SU-DHL-6 (cell line): ENCODE results near the gene TIMP1.

ENCODE experiments used
- H2AFZ ChIP-seq: fragments of 200-600 bp; sonication (generic); 2 replicates; pipeline ENCODE4 v1.6.1; 2014; ENCODE audit warnings: low read depth, mild to moderate bottlenecking, moderate library complexity, mixed read lengths, antibody characterized with exemption, low read length; ENCODE audit not compliant: severe bottlenecking
- H3F3A ChIP-seq: fragments of 200-600 bp; shearing (Covaris generic); 2 replicates; pipeline ENCODE4 v1.6.0; 2016; ENCODE audit warnings: antibody characterized with exemption, mild to moderate bottlenecking; ENCODE audit not compliant: insufficient read depth
- H3K27ac ChIP-seq: fragments of 200-600 bp; sonication (generic); 2 replicates; pipeline ENCODE4 v1.5.1; 2016; ENCODE audit warnings: low read depth, mild to moderate bottlenecking, low read length, moderate library complexity, mixed read lengths
- H3K27me3 ChIP-seq: fragments of 200-600 bp; sonication (generic), shearing (Covaris generic); 2 replicates; pipeline ENCODE4 v1.6.0; 2014; ENCODE audit warnings: mild to moderate bottlenecking, low read length
- H3K36me3 ChIP-seq: fragments of 200-600 bp; sonication (generic); 2 replicates; pipeline ENCODE4 v1.6.1; 2014; ENCODE audit warnings: mild to moderate bottlenecking, low read length, mixed read lengths
- H3K4me2 ChIP-seq: fragments of 300-600, 200-600 bp; shearing (Covaris generic), sonication (generic); 2 replicates; pipeline ENCODE4 v1.6.0; 2014; ENCODE audit warnings: low read length, low read depth, mild to moderate bottlenecking; ENCODE audit not compliant: poor library complexity, severe bottlenecking
- H3K4me3 ChIP-seq: fragments of 200-600 bp; sonication (generic); 2 replicates; pipeline ENCODE4 v1.5.1; 2014; ENCODE audit warnings: antibody characterized with exemption, low read length, mild to moderate bottlenecking, mixed read lengths; ENCODE audit not compliant: insufficient read depth, poor library complexity, severe bottlenecking
- H3K79me2 ChIP-seq: fragments of 200-600 bp; sonication (generic); 2 replicates; pipeline ENCODE4 v1.6.1; 2014; ENCODE audit warnings: mild to moderate bottlenecking, low read length, moderate library complexity; ENCODE audit not compliant: insufficient read depth
- H3K9ac ChIP-seq: fragments of 200-600 bp; sonication (generic); 2 replicates; pipeline ENCODE4 v1.7.0; 2014; ENCODE audit warnings: mild to moderate bottlenecking, low read length
- H3K9me2 ChIP-seq: fragments of 200-600 bp; sonication (generic); replicated peaks from 2 replicates; pipeline ENCODE4 v1.6.1; 2014; ENCODE audit warnings: low read length; ENCODE audit not compliant: insufficient read depth
- H3K9me3 ChIP-seq: fragments of 200-600 bp; sonication (generic); 2 replicates; pipeline ENCODE4 v1.6.1; 2014; ENCODE audit warnings: low read length, mixed read lengths; ENCODE audit not compliant: insufficient read depth
- H4K20me1 ChIP-seq: fragments of 200-600 bp; sonication (generic); 2 replicates; pipeline ENCODE4 v1.6.1; 2014; ENCODE audit warnings: low read depth, mild to moderate bottlenecking, antibody characterized with exemption, low read length, moderate library complexity, mixed read lengths
- CTCF ChIP-seq: fragments of 200-600 bp; sonication (generic); IDR thresholded peaks from one replicate; pipeline ENCODE4 v1.5.1; 2017; ENCODE audit warnings: antibody characterized with exemption, mild to moderate bottlenecking, low read length, moderate library complexity; ENCODE audit not compliant: insufficient read depth, poor library complexity, severe bottlenecking
- EZH2phosphoT487 ChIP-seq: fragments of 200-600 bp; sonication (generic), shearing (Covaris generic); conservative IDR thresholded peaks from 2 replicates; pipeline ENCODE4 v1.6.1; 2018; ENCODE audit warnings: mild to moderate bottlenecking, antibody characterized with exemption, low read length, moderate library complexity, mixed read lengths

TIMP1 gene

GRCh38 chrX:47581731-47582647 is at the start of gene TIMP1:
Gene TIMP1, plus strand, starts transcription at chrX:47582436. Its CDS starts 980 bp downstream, at chrX:47583416.
- no peak within 1 kb of the TSS for H3K9ac ChIP-seq
- H3K9me2 ChIP-seq: no peaks in the 10 kb centered on the region
- H3K79me2 ChIP-seq: no peaks in the 10 kb centered on the region
- no peak within 1 kb of the TSS for H3K4me2 ChIP-seq
- no peaks in the 10 kb centered on the region for H4K20me1 ChIP-seq
- H3K4me3 ChIP-seq: no peak within 1 kb of the TSS
- no peaks in the 10 kb centered on the region for H3K27me3 ChIP-seq
- no peak within 1 kb of the TSS for H3K27ac ChIP-seq
- no peaks in the 10 kb centered on the region for H3F3A ChIP-seq
- no peak within 1 kb of the TSS for H2AFZ ChIP-seq
- no peak for TF ChIP-seq CTCF
- TF ChIP-seq EZH2phosphoT487: no peak
- H3K36me3 ChIP-seq: no peaks in the 10 kb centered on the region
- no peaks in the 10 kb centered on the region for H3K9me3 ChIP-seq

- Histone ChIP-seq H3K9ac (no peak overlapping the region), H3K27me3 (no peaks in the 10 kb centered on the region), H3K79me2 (no peaks in the 10 kb centered on the region), H3K9me2 (no peaks in the 10 kb centered on the region), H4K20me1 (no peaks in the 10 kb centered on the region), H3K4me2 (no peak overlapping the region), H3K4me3 (no peak overlapping the region), H2AFZ (no peak overlapping the region), H3K9me3 (no peaks in the 10 kb centered on the region), H3F3A (no peaks in the 10 kb centered on the region), H3K27ac (no peak overlapping the region), H3K36me3 (no peaks in the 10 kb centered on the region)
- no peak for TF ChIP-seq CTCF
- no peak for TF ChIP-seq EZH2phosphoT487
Observed at GRCh38 chrX:47539860-47540259, 42.4 kb upstream of the TIMP1 start.

- Histone ChIP-seq H2AFZ (no peak overlapping the region), H3K4me2 (no peak overlapping the region), H3K4me3 (no peak overlapping the region), H3F3A (no peaks in the 10 kb centered on the region), H3K9me2 (no peaks in the 10 kb centered on the region), H3K27me3 (no peaks in the 10 kb centered on the region), H3K9ac (no peak overlapping the region), H3K36me3 (no peaks in the 10 kb centered on the region), H4K20me1 (no peaks in the 10 kb centered on the region), H3K79me2 (no peaks in the 10 kb centered on the region), H3K27ac (no peak overlapping the region), H3K9me3 (no peaks in the 10 kb centered on the region)
- TF ChIP-seq EZH2phosphoT487 (no peak), CTCF (no peak)
Observed at GRCh38 chrX:47540754-47541538, 41.3 kb upstream of the TIMP1 start.
